Measurements from ENCODE around the gene CCDC191. TPM values are rescaled to one million over a fixed set of nuclear protein-coding genes. Genes with fewer than 3 reads are reported as not detected.

Gene CCDC191
- polyA plus RNA-seq, 3 donors from 2014 or later, result 0.67 to 2.9 TPM; not detected in 1

GRCh38 chr3:114081037-114081436 lies 24.7 kb upstream of the CCDC191 start:
- Mint-ChIP-seq H3K4me3 (no peak overlapping the region), H3K36me3 (peaks cover 31 to 72% (median 38%) of the 10 kb centered on the region in 3 donors), H3K9me3 (no peaks in the 10 kb centered on the region), H3K27ac (no peak overlapping the region), H3K27me3 (ENCODE audit: low read depth in 3 of 3) (no peaks in the 10 kb centered on the region), H3K4me1 (no peaks in the 10 kb centered on the region)
- no peak for DNase-seq

DNA sequence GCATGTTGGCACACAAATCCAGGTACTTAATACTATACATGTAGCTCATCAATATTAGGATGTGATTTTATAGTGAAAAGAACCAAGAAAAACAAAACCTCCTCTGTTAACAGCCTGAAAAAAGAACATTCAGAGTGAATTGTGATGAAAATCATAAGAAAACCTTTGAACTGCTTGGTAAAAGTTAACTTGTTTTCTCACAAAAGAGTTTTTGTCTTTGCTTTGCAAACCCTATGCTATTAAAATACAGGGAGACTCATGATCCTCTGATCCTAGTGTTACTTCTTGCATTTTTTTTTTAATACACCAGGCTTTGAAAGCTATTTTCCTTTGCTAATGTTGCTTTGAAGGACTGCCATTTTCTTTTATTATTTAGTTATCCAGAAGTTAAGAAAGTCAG lies 23.9 kb upstream of the CCDC191 start:
- Mint-ChIP-seq H3K36me3 (peaks cover 27 to 64% (median 32%) of the 10 kb centered on the region in 3 donors), H3K27me3 (ENCODE audit: low read depth in 3 of 3) (no peaks in the 10 kb centered on the region), H3K4me1 (no peaks in the 10 kb centered on the region), H3K4me3 (no peak overlapping the region), H3K9me3 (no peaks in the 10 kb centered on the region), H3K27ac (no peak overlapping the region)
- DNase-seq, result no peak

- H3K9me3 Mint-ChIP-seq, result no peaks in the 10 kb centered on the region
- no peak overlapping the region for H3K4me3 Mint-ChIP-seq
- no peak overlapping the region for H3K27ac Mint-ChIP-seq
- DNase-seq, result no peak
- H3K4me1 Mint-ChIP-seq, result no peaks in the 10 kb centered on the region
- H3K27me3 Mint-ChIP-seq (ENCODE audit: low read depth in 3 of 3), result no peaks in the 10 kb centered on the region
- H3K36me3 Mint-ChIP-seq, result peaks cover 27 to 68% (median 32%) of the 10 kb centered on the region in 3 donors
Observed at GRCh38 chr3:114079761-114080160, 23.4 kb upstream of the CCDC191 start.

DNA sequence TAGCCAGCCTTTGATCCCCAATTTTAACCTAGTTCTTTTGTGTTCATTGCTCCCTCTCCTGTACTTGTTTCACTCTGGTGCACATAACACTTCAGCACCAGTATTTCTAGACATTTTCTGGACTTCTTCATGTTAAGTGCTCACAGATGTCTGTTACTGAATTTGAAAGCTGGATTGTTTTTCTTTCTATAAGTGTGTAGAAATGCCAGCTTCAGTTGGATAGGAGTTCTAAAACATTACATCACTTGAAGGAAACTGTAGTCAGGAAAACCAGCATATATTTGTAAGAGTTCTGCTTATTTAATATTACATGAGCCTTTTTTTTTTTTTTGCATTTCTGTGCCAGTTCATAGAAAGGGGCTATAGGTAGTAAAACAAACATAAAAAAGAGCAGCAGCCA lies 21.8 kb upstream of the CCDC191 start:
- Mint-ChIP-seq H3K9me3 (no peaks in the 10 kb centered on the region), H3K27me3 (ENCODE audit: low read depth in 3 of 3) (no peaks in the 10 kb centered on the region), H3K27ac (no peak overlapping the region), H3K4me1 (no peaks in the 10 kb centered on the region), H3K4me3 (no peak overlapping the region), H3K36me3 (peaks cover 24 to 74% (median 32%) of the 10 kb centered on the region in 3 donors)
- DNase-seq, result no peak

DNA sequence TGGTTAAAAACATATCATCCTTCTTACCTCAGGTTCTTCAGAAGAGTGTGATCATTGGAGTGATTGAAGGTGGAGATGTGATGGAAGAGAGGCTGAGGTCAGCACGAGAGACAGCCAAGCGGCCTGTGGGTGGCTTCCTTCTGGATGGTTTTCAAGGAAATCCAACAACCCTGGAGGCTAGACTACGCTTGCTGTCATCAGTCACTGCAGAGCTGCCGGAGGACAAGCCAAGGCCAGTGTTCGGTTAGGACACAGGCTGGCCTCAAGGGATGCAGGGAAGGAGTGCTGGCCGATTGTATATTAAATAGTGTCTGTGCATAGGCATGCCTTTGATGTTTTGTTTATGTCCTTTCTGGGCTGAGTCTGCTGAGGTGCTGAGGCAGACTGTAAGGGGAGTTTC lies 20.4 kb upstream of the CCDC191 start:
- Mint-ChIP-seq H3K9me3 (no peaks in the 10 kb centered on the region), H3K4me3 (no peak overlapping the region), H3K27ac (no peak overlapping the region), H3K4me1 (no peaks in the 10 kb centered on the region), H3K27me3 (ENCODE audit: low read depth in 3 of 3) (no peaks in the 10 kb centered on the region), H3K36me3 (peaks cover 27 to 75% (median 44%) of the 10 kb centered on the region in 3 donors)
- no peak for DNase-seq

DNA sequence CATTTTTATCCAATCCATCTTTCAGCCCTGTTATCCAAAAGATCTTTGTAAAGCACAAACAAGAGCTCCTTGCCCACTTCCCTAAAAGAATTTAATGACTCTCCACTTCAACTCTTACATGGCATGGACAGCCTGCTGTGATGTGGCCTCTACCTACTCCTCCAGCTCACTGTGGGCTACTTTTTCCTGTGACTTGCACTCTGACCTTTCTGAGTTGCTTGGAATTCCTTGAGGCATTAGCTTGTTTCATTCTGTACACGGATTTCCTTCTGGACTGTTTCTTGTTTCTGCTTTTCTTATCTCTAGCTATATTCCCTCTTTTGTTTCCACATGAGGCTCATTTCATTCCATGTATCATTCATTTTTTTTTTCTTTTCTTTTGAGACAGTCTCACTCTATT lies 15.5 kb upstream of the CCDC191 start:
- Mint-ChIP-seq H3K36me3 (peaks cover 17 to 69% (median 47%) of the 10 kb centered on the region in 3 donors), H3K27me3 (ENCODE audit: low read depth in 3 of 3) (no peaks in the 10 kb centered on the region)

GRCh38 chr3:114068336-114068735 lies 12.0 kb upstream of the CCDC191 start:
- no peak for DNase-seq
- Mint-ChIP-seq H3K27ac (no peak overlapping the region), H3K4me1 (peaks cover 0 to 6% of the 10 kb centered on the region in 2 donors), H3K9me3 (no peaks in the 10 kb centered on the region), H3K36me3 (peaks cover 13 to 56% (median 37%) of the 10 kb centered on the region in 3 donors), H3K4me3 (no peak overlapping the region), H3K27me3 (ENCODE audit: low read depth in 3 of 3) (no peaks in the 10 kb centered on the region)

More for the DNA sequence above, 15.5 kb upstream of the CCDC191 start:
- no peak for DNase-seq
- H3K4me3 Mint-ChIP-seq, result no peak overlapping the region
- no peaks in the 10 kb centered on the region for H3K4me1 Mint-ChIP-seq
- H3K27ac Mint-ChIP-seq, result peak overlapping the region in 1 of 6 donors; percentile 41
- H3K9me3 Mint-ChIP-seq, result no peaks in the 10 kb centered on the region

GRCh38 chr3:114067804-114068203 lies 11.5 kb upstream of the CCDC191 start:
- no peak overlapping the region for H3K27ac Mint-ChIP-seq
- no peak for DNase-seq
- no peak overlapping the region for H3K4me3 Mint-ChIP-seq
- peaks cover 13 to 52% (median 33%) of the 10 kb centered on the region in 3 donors for H3K36me3 Mint-ChIP-seq
- peaks cover 0 to 10% of the 10 kb centered on the region in 2 donors for H3K4me1 Mint-ChIP-seq
- H3K9me3 Mint-ChIP-seq, result no peaks in the 10 kb centered on the region
- no peaks in the 10 kb centered on the region for H3K27me3 Mint-ChIP-seq (ENCODE audit: low read depth in 3 of 3)

GRCh38 chr3:114060906-114061655 lies 4.8 kb upstream of the CCDC191 start:
- H3K4me1 Mint-ChIP-seq, result peaks cover 24 to 49% of the 10 kb centered on the region in 2 donors
- no peaks in the 10 kb centered on the region for H3K9me3 Mint-ChIP-seq
- no peak for DNase-seq
- no peak overlapping the region for H3K27ac Mint-ChIP-seq
- peaks cover 0 to 7% (median 6%) of the 10 kb centered on the region in 3 donors for H3K36me3 Mint-ChIP-seq
- no peak overlapping the region for H3K4me3 Mint-ChIP-seq
- peaks cover 4 to 6% (median 6%) of the 10 kb centered on the region in 3 donors for H3K27me3 Mint-ChIP-seq (ENCODE audit: low read depth in 3 of 3)

DNA sequence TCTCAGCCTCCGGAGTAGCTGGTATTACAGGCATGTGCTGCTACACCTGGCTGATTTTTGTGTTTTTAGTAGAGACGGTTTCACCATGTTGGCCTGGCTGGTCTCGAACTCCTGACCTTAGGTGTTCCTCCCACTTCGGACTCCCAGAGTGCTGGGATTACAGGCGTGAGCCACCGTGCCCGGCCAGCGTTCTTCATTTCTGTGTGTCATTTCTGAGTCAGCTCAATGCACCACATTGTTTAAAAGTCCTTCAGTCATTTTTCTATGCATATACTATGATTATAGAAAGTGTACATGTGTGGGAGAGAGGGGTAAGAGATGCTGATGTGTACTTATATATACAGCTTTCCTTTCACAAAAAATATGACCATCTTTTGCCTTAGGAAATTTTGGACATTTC lies 2.3 kb upstream of the CCDC191 start:
- peaks cover 30 to 53% of the 10 kb centered on the region in 2 donors for H3K4me1 Mint-ChIP-seq
- peaks cover 4 to 8% (median 6%) of the 10 kb centered on the region in 3 donors for H3K27me3 Mint-ChIP-seq (ENCODE audit: low read depth in 3 of 3)
- no peak for DNase-seq
- H3K27ac Mint-ChIP-seq, result peak overlapping the region in 1 of 6 donors; percentile 3
- H3K4me3 Mint-ChIP-seq, result peak overlapping the region in 4 of 5 donors; percentile 14 to 97 (median 56)
- H3K36me3 Mint-ChIP-seq, result no peaks in the 10 kb centered on the region
- H3K9me3 Mint-ChIP-seq, result no peaks in the 10 kb centered on the region

- Mint-ChIP-seq H3K4me1 (peaks cover 28 to 43% of the 10 kb centered on the region in 2 donors), H3K9me3 (no peaks in the 10 kb centered on the region), H3K27ac (peak overlapping the region; percentile 93 to 100 (median 98)), H3K27me3 (ENCODE audit: low read depth in 3 of 3) (peaks cover 4 to 8% (median 6%) of the 10 kb centered on the region in 3 donors), H3K36me3 (no peaks in the 10 kb centered on the region), H3K4me3 (peak overlapping the region; percentile 95 to 100 (median 97))
- no peak for DNase-seq
Observed at GRCh38 chr3:114057011-114057347, 653 bp upstream of the CCDC191 start.

GRCh38 chr3:114052216-114052615 lies 4.1 kb downstream of the CCDC191 start:
- Mint-ChIP-seq H3K36me3 (peaks cover 4 to 10% (median 4%) of the 10 kb centered on the region in 3 donors), H3K4me1 (peaks cover 16 to 22% of the 10 kb centered on the region in 2 donors), H3K27ac (no peak overlapping the region), H3K4me3 (no peak overlapping the region), H3K9me3 (no peaks in the 10 kb centered on the region), H3K27me3 (ENCODE audit: low read depth in 3 of 3) (peaks cover 6 to 8% (median 6%) of the 10 kb centered on the region in 3 donors)
- DNase-seq, result no peak

DNA sequence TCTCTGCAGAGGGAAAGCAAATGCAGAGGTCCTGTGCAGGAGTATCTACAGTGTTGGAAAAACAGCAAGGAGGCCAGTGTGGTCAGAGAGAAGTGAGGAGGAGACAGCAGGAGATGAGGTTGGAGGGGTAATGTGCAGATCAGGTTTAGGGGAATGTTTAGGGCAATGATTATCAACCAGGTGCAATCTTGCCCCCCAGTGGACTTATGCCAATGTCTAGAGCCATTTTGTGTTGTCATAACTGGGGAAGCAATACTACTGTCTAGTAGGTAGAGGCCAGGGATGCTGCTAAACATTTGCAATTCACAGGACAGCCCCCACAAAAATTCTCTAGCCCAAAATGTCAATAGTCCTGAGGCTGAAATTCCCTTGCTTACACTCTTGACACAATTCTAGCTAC lies 13.1 kb downstream of the CCDC191 start:
- no peaks in the 10 kb centered on the region for H3K4me1 Mint-ChIP-seq
- DNase-seq, result no peak
- H3K27me3 Mint-ChIP-seq (ENCODE audit: low read depth in 3 of 3), result peaks cover 0 to 1% (median 0%) of the 10 kb centered on the region in 3 donors
- H3K4me3 Mint-ChIP-seq, result no peak overlapping the region
- H3K36me3 Mint-ChIP-seq, result peaks cover 3 to 7% (median 3%) of the 10 kb centered on the region in 3 donors
- H3K9me3 Mint-ChIP-seq, result no peaks in the 10 kb centered on the region
- no peak overlapping the region for H3K27ac Mint-ChIP-seq

DNA sequence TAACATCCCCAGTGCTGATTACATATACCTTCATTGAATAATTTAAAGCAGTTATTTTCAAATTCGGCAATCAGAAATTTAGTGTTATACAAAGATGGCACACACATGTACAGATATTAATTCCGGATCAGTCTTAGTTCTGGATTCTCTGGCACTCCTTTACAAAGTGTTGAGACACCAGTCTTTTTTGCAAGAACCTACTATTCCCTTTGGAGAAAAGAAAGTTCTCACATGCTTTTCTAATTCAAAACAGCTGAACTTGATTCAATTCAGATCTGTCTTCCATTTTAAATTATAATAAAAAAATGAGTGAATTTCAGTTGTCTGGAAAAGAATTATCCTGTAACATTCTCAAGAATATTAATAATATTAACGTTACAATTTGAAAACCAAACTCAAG lies 20.4 kb downstream of the CCDC191 start:
- peaks cover 3 to 29% (median 17%) of the 10 kb centered on the region in 3 donors for H3K36me3 Mint-ChIP-seq
- H3K4me1 Mint-ChIP-seq, result no peaks in the 10 kb centered on the region
- no peak for DNase-seq
- no peaks in the 10 kb centered on the region for H3K9me3 Mint-ChIP-seq
- H3K27ac Mint-ChIP-seq, result no peak overlapping the region
- no peak overlapping the region for H3K4me3 Mint-ChIP-seq
- peaks cover 0 to 1% (median 0%) of the 10 kb centered on the region in 3 donors for H3K27me3 Mint-ChIP-seq (ENCODE audit: low read depth in 3 of 3)

Measured in immature natural killer cell (primary cell).